ENCODE results near the gene SP8.

Gene SP8

GRCh38 chr7:20787660-20788419 is 1.2 kb upstream of the SP8 start:
- Histone ChIP-seq H3K27ac (no peak overlapping the region), H3K4me3 (no peak overlapping the region)
- DNase-seq (ENCODE audit: low spot score) = no peak
- TF ChIP-seq CTCF (IDR thresholded peaks at IDR 0.05) = no peak

- Histone ChIP-seq H3K27ac (no peak overlapping the region), H3K4me3 (peak overlapping the region; percentile 64)
- DNase-seq (ENCODE audit: low spot score) = no peak
- TF ChIP-seq CTCF (IDR thresholded peaks at IDR 0.05) = no peak
Measured at GRCh38 chr7:20786421-20786778, 286 bp downstream of the SP8 start.

GRCh38 chr7:20786049-20786412 is 655 bp downstream of the SP8 start:
- H3K4me3 ChIP-seq = peak overlapping the region; percentile 64
- no peak overlapping the region for H3K27ac ChIP-seq
- no peak for DNase-seq (ENCODE audit: low spot score)
- no peak for TF ChIP-seq CTCF (IDR thresholded peaks at IDR 0.05)

- H3K4me3 ChIP-seq = peak overlapping the region; percentile 72
- no peak overlapping the region for H3K27ac ChIP-seq
- DNase-seq (ENCODE audit: low spot score) = no peak
- TF ChIP-seq CTCF (IDR thresholded peaks at IDR 0.05) = no peak
Measured at GRCh38 chr7:20785157-20786048, 1.3 kb downstream of the SP8 start.

GRCh38 chr7:20784388-20785156 is 2.1 kb downstream of the SP8 start:
- H3K27ac ChIP-seq = no peak overlapping the region
- no peak for TF ChIP-seq CTCF (IDR thresholded peaks at IDR 0.05)
- H3K4me3 ChIP-seq = peak overlapping the region; percentile 72
- no peak for DNase-seq (ENCODE audit: low spot score)

- DNase-seq (ENCODE audit: low spot score) = no peak
- no peak for TF ChIP-seq CTCF (IDR thresholded peaks at IDR 0.05)
- Histone ChIP-seq H3K27ac (no peak overlapping the region), H3K4me3 (peak overlapping the region; percentile 72)
Measured at GRCh38 chr7:20783700-20784387, 2.8 kb downstream of the SP8 start.

Data from coronary artery (tissue), 2 donors.